Measurements from ENCODE around the gene ZNF532. TPM values are rescaled to one million over a fixed set of nuclear protein-coding genes. Genes with fewer than 3 reads are reported as not detected.

The ZNF532 gene
- total and polyA plus RNA-seq, 9 of the 15 experiments (the other 6 are each of a cell fraction or from before 2014, with no cell fraction given), result 0.42 TPM; not detected in 8

DNA sequence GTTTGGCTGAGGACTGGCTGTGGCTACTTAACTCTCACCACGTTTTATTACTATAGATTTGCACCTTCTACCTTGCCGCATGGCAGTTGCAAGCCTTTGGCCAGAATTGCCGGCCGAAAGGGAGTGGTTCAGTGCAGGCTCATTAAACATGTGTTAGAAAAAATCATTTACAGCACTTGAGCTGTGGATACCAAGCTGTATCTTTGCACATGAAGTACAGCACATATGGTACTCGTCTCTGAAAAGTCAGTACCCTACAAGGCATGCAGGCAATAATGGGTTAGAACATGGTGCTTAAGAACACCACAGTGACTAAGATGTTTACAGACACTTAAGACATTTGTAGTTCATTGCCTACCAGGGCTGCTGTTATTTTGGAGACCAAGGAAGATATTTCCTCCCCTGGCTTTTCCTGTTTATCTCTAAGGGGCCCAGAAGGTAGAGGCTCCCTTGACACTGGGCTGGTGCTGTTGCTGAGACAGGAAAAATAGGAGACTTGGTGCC is 103.1 kb downstream of the ZNF532 start:
- Histone ChIP-seq H4K20me1 (replicated peaks; ENCODE audit: control insufficient read depth, insufficient read depth, low read length) (no peaks in the 10 kb centered on the region), H3K9me3 (replicated peaks; ENCODE audit: control insufficient read depth, insufficient read depth, low read depth, low read length) (no peaks in the 10 kb centered on the region), H3K27me3 (ENCODE audit: control insufficient read depth in 2 of 2, insufficient read depth in 2 of 2, low read length in 2 of 2) (peaks cover 2 to 18% of the 10 kb centered on the region in 2 experiments; a peak in 4 of 5 replicates), H3K9me1 (ENCODE audit: control insufficient read depth, insufficient read depth, low read length) (peaks cover 2% of the 10 kb centered on the region), H3K9ac (ENCODE audit: insufficient read depth in 1 of 2, low read depth in 2 of 2, low read length in 2 of 2) (no peak overlapping the region), H2AFZ (ENCODE audit: low read depth, low read length) (no peak overlapping the region), H3K4me3 (no peak overlapping the region), H3K4me1 (replicated peaks in 1 of 2; ENCODE audit: control insufficient read depth in 2 of 2, insufficient read depth in 2 of 2, low read length in 2 of 2) (no peaks in the 10 kb centered on the region), H3K4me2 (ENCODE audit: insufficient read depth, low read length) (no peak overlapping the region), H3K27ac (ENCODE audit: extremely low read depth, low read depth, low read length) (no peak overlapping the region), H3K79me2 (ENCODE audit: control insufficient read depth, insufficient read depth, low read length) (no peaks in the 10 kb centered on the region), H3K36me3 (ENCODE audit: control insufficient read depth, insufficient read depth, low read length) (no peaks in the 10 kb centered on the region)
- WGBS (ENCODE audit: insufficient coverage, low coverage, missing lambda C conversion rate), result 0% methylated on average over 5 of the region's 5 CpGs
- BruUV-seq (replicated peaks), result no TSS peak
- CTCF ChIA-PET (ENCODE audit: low intra/inter-chr PET ratio), result no interaction called here
- POLR2A ChIA-PET, result no interaction called here
- TF ChIP-seq HDAC2 (IDR thresholded peaks at IDR 0.05) (no peak), FOXA1 (IDR thresholded peaks at IDR 0.05; ENCODE audit: borderline replicate concordance) (no peak), MTF1 (CRISPR knock-in tag; IDR thresholded peaks at IDR 0.05; ENCODE audit: borderline replicate concordance) (no peak), ZNF77 (CRISPR knock-in tag; IDR thresholded peaks at IDR 0.05) (no peak), ZFPM2 (CRISPR knock-in tag; IDR thresholded peaks at IDR 0.05) (no peak), ZNF274 (IDR thresholded peaks at IDR 0.05; ENCODE audit: borderline replicate concordance, low read depth, low read length) (no peak), ZNF134 (CRISPR knock-in tag; conservative IDR thresholded peaks at IDR 0.05) (no peak), ZNF57 (CRISPR knock-in tag; IDR thresholded peaks at IDR 0.05) (no peak), ELK3 (CRISPR knock-in tag; IDR thresholded peaks at IDR 0.05) (no peak), GABPB2 (CRISPR knock-in tag; conservative IDR thresholded peaks at IDR 0.05) (no peak), DIDO1 (tag; IDR thresholded peaks at IDR 0.05; ENCODE audit: low read depth) (no peak), ILK (tag; IDR thresholded peaks at IDR 0.05; ENCODE audit: borderline replicate concordance, low read depth) (no peak), RB1 (IDR thresholded peaks at IDR 0.05; ENCODE audit: low read depth) (no peak), SREBF2 (CRISPR knock-in tag; IDR thresholded peaks at IDR 0.05) (no peak), HMG20B (CRISPR knock-in tag; IDR thresholded peaks at IDR 0.05) (no peak), TBP (optimal IDR thresholded peaks at IDR 0.05; ENCODE audit: low read depth, low read length) (no peak), KLF16 (IDR thresholded peaks at IDR 0.05) (no peak), NCOA2 (IDR thresholded peaks at IDR 0.05; ENCODE audit: partially characterized antibody in 2 of 2) (no peak), SP2 (IDR thresholded peaks at IDR 0.05; ENCODE audit: extremely low read depth, low read depth, low read length, poor library complexity, severe bottlenecking) (no peak)
- TF ChIP-seq, protein P1, sequence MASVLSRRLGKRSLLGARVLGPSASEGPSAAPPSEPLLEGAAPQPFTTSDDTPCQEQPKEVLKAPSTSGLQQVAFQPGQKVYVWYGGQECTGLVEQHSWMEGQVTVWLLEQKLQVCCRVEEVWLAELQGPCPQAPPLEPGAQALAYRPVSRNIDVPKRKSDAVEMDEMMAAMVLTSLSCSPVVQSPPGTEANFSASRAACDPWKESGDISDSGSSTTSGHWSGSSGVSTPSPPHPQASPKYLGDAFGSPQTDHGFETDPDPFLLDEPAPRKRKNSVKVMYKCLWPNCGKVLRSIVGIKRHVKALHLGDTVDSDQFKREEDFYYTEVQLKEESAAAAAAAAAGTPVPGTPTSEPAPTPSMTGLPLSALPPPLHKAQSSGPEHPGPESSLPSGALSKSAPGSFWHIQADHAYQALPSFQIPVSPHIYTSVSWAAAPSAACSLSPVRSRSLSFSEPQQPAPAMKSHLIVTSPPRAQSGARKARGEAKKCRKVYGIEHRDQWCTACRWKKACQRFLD (CRISPR knock-in tag; IDR thresholded peaks at IDR 0.05), result no peak
- ATAC-seq (no peak), DNase-seq (ENCODE audit: extremely low read depth in 1 of 4, low spot score in 3 of 4) (no peak), FAIRE-seq (no peak)
- in situ Hi-C loops (cut with MboI) (no loop called here), intact Hi-C loops (cut with micrococcal nuclease) (no loop called here)
